Hematopoietic multipotent progenitor cell treated with erythropoietin and hydrocortisone succinate and interleukin-3 and kit ligand, for 4 days (in vitro differentiated cells): ENCODE data around the gene TOR2A.
A peak's percentile ranks its signal among the peaks of the same experiment; 100 is the strongest.

ENCODE experiments used
- DNase-seq: peaks from one replicate; pipeline ENCODE4 v3.0.0-alpha.2; 2015

The TOR2A gene

GRCh38 chr9:127734747-127735529 lies at the start of gene TOR2A:
TOR2A (minus strand) TSS chr9:127735294; CDS start chr9:127735270, 24 bp downstream.
- DNase-seq, result peak; percentile 99

GRCh38 chr9:127783111-127784008 lies 48.3 kb upstream of the TOR2A start:
- peak; percentile 99 for DNase-seq

DNA sequence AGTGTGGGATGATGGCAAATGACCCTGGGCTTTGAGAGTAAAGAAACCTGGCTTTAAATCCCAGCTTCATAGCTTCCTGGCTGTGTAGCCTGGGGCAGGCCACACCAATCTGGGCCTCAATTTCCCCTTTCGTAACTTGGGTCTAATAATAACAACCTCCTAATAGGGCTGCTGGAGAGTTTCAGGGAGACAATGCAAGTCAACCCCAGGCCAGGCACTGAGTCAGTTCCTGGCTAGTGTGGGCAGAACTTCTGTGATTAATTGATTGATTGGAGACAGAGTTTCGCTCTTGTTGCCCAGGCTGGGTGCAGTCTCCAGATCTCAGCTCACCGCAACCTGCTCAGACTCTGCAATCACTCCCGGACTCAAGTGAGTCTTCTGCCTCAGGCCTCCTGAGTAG lies 46.7 kb upstream of the TOR2A start:
- no peak for DNase-seq

GRCh38 chr9:127780909-127781308 lies 45.8 kb upstream of the TOR2A start:
- peak; percentile 76 for DNase-seq

- no peak for DNase-seq
Measured at GRCh38 chr9:127780126-127780885, 45.2 kb upstream of the TOR2A start.

- peak; percentile 59 for DNase-seq
Measured at GRCh38 chr9:127779136-127779981, 44.3 kb upstream of the TOR2A start.

GRCh38 chr9:127778280-127779135 lies 43.4 kb upstream of the TOR2A start, which contains the start of gene SH2D3C:
SH2D3C (minus strand) TSS chr9:127778666; CDS start chr9:127778627, 39 bp downstream.
- peak; percentile 71 for DNase-seq

DNA sequence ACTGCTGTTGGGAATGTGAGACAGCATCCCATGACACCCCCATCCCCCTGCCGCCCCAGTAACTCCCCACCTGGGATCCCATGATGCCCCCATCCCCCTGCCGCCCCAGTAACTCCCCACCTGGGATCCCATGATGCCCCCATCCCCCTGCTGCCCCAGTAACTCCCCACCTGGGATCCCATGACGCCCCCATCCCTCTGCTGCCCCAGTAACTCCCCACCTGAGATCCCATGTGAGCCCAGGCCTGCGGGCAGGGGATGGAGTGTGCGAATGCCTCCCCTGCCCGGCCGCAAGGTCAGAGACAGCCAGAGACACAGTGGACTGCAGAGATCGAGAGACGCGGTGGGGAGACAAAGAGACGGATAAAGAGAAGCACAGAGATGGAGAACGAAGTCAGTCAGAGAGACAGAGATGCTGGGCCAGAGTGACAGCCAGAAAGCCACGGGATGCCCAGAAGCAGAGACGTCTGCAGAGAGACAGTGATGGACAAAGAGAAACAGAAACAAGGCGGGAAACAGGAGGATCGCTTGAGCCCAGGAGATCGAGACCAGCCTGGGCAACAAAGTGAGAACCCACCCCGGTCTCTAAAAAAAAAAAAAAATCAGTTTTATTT lies 42.4 kb upstream of the TOR2A start:
- no peak for DNase-seq

DNA sequence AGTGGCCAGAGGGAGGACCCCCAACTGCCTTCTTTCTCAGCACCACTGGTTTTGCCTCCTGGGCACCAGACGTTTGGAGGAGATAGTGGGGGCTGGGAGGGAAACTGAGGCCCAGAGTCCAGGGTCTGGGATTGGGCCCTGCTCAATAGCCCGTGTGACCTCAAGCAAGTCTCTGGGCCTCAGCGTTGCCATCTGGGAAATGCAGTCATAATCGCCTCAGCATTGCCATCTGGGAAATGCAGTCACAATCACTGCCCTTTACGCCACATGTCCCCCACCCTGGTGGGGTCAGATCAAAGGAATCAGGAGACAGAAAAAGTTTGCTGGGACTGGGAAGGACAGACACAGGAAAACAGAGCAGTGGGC lies 41.8 kb upstream of the TOR2A start:
- no peak for DNase-seq

DNA sequence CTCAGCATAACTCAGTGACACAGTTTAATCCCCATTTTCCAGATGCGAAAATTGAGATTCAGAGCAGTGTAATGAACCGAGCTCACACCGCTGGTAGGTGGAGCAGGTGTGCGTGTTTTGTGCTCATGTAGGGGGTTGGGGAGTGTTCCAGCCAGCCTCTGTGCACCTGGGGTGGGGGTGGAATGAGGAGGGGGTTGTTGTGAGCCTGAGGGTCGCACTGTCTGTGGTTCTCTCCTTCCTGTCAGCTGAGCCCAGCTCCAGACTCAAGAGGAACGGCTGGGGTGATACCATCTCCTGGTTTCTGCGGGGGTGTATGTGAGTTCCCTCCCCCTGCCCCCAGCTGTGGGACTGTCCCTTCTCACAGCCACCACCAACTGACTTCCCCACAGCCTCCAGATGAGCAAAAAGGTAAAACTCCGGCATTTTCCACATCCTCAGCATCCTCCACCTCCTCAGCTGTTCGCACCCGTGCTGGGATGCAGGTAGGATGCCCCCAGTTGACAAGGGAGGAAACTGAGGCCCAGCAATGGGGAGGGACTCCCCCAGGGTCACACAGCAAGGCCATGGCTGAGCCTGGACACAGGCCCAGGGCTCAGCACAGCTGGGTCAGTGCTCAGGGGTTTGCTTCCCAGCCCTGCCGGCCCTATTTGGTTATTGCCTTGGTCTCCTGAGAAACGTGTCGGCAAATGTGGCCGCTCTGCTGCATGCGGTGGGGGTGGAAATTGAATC lies 41.3 kb upstream of the TOR2A start:
- DNase-seq, result peak; percentile 95

- DNase-seq, result no peak
Measured at GRCh38 chr9:127773981-127774380, 38.9 kb upstream of the TOR2A start.

DNA sequence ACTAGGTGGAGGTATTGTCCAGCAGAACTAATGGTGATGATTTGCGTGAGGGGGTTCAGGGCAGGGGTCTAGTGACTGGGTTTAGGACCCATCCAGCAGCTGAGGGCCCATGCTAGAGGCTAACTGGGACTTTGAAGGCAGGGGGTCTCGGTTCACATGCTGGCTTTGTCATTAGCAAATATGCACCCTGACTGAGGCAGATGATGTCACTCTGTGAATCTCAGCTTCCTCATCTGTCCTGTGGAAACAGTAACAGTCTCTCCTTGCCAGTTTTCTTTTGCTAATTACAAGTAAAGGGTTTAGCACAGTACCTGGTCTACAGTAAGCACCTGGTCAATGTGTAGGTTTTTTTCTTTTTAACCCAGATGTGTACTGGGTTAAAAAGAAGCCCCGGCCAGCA lies 38.2 kb upstream of the TOR2A start:
- DNase-seq, result no peak

GRCh38 chr9:127772603-127773002 lies 37.5 kb upstream of the TOR2A start:
- no peak for DNase-seq

DNA sequence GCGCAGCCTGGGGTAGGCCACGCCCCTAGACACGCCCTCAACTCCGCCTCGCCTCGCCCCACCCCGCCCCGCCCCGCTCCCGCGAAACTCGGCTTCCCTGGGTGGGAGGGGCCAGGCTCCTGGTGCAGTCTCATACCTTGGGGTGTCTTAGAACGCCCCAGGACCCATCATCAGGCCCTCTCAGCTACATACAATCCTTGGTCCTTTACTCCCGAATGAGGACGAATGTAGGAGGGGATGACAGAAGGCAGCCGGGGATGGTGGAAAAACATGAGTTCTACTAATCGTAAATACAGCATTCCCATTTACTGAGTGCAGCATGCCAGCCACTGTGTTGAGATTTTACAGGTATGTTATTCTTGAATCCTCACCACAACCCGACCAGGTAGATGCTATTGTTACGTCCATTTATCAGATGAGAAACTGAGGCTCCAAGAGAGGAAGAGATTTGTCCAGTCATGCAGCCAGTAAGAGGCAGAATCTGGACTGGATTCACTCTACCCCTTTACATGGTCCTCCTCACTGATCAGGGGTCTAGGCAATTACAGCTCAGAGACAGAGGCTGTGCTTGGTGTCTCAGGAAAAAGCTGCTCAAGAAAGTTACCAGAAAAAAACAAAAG lies 36.6 kb upstream of the TOR2A start:
- no peak for DNase-seq

GRCh38 chr9:127770905-127771569 lies 35.9 kb upstream of the TOR2A start:
- peak; percentile 99 for DNase-seq

GRCh38 chr9:127770583-127770904 lies 35.5 kb upstream of the TOR2A start:
- no peak for DNase-seq

GRCh38 chr9:127769929-127770582 lies 35.0 kb upstream of the TOR2A start:
- no peak for DNase-seq

GRCh38 chr9:127769101-127769500 lies 34.0 kb upstream of the TOR2A start:
- DNase-seq, result no peak

- peak; percentile 53 for DNase-seq
Measured at GRCh38 chr9:127768698-127769097, 33.6 kb upstream of the TOR2A start.
